ENCODE measurements around the gene ARHGAP10.

ARHGAP10 gene

GRCh38 chr4:147770831-147771230, 38.9 kb downstream of the ARHGAP10 start:
- no peak for DNase-seq (ENCODE audit: low spot score)

- no peak for DNase-seq (ENCODE audit: low spot score)
Measured at GRCh38 chr4:147772056-147772455, 40.2 kb downstream of the ARHGAP10 start.

- peak; percentile 64 for DNase-seq (ENCODE audit: low spot score)
Measured at GRCh38 chr4:147772459-147772969, 40.6 kb downstream of the ARHGAP10 start.

GRCh38 chr4:147773261-147774184, 41.6 kb downstream of the ARHGAP10 start:
- DNase-seq (ENCODE audit: low spot score) = peak; percentile 30

- DNase-seq (ENCODE audit: low spot score) = no peak
Measured at GRCh38 chr4:147776716-147777115, 44.8 kb downstream of the ARHGAP10 start.

GRCh38 chr4:147777456-147778091, 45.7 kb downstream of the ARHGAP10 start:
- DNase-seq (ENCODE audit: low spot score) = no peak

- no peak for DNase-seq (ENCODE audit: low spot score)
Measured at GRCh38 chr4:147778942-147779341, 47.1 kb downstream of the ARHGAP10 start.

- DNase-seq (ENCODE audit: low spot score) = no peak
Measured at GRCh38 chr4:147779451-147779850, 47.6 kb downstream of the ARHGAP10 start.

- no peak for DNase-seq (ENCODE audit: low spot score)
Measured at GRCh38 chr4:147780137-147780777, 48.4 kb downstream of the ARHGAP10 start.

GRCh38 chr4:147782087-147782781, 50.3 kb downstream of the ARHGAP10 start:
- no peak for DNase-seq (ENCODE audit: low spot score)

- no peak for DNase-seq (ENCODE audit: low spot score)
Measured at GRCh38 chr4:147785129-147785528, 53.2 kb downstream of the ARHGAP10 start.

- no peak for DNase-seq (ENCODE audit: low spot score)
Measured at GRCh38 chr4:147786031-147786430, 54.1 kb downstream of the ARHGAP10 start.

- DNase-seq (ENCODE audit: low spot score) = no peak
Measured at GRCh38 chr4:147786531-147786930, 54.6 kb downstream of the ARHGAP10 start.

GRCh38 chr4:147787204-147787603, 55.3 kb downstream of the ARHGAP10 start:
- DNase-seq (ENCODE audit: low spot score) = peak; percentile 65

GRCh38 chr4:147788791-147789190, 56.9 kb downstream of the ARHGAP10 start:
- peak; percentile 20 for DNase-seq (ENCODE audit: low spot score)

- DNase-seq (ENCODE audit: low spot score) = peak; percentile 23
Measured at GRCh38 chr4:147789596-147789995, 57.7 kb downstream of the ARHGAP10 start.

GRCh38 chr4:147790412-147790811, 58.5 kb downstream of the ARHGAP10 start:
- DNase-seq (ENCODE audit: low spot score) = no peak

GRCh38 chr4:147791341-147791740, 59.5 kb downstream of the ARHGAP10 start:
- DNase-seq (ENCODE audit: low spot score) = no peak

GRCh38 chr4:147791865-147792264, 60.0 kb downstream of the ARHGAP10 start:
- DNase-seq (ENCODE audit: low spot score) = no peak

- no peak for DNase-seq (ENCODE audit: low spot score)
Measured at GRCh38 chr4:147793569-147794313, 61.9 kb downstream of the ARHGAP10 start.

- no peak for DNase-seq (ENCODE audit: low spot score)
Measured at GRCh38 chr4:147794314-147794680, 62.4 kb downstream of the ARHGAP10 start.
